ENCODE measurements around the gene PRPF19. TPM values are rescaled to one million over a fixed set of nuclear protein-coding genes. Genes with fewer than 3 reads are reported as not detected.

PRPF19 gene
- total RNA-seq, 1 experiment from 2014 or later, result 204 TPM

- BruUV-seq (replicated peaks), result no TSS peak
- Histone ChIP-seq H3K4me1 (ENCODE audit: insufficient read depth, low read length, poor library complexity, severe bottlenecking) (no peaks in the 10 kb centered on the region), H3K27me3 (replicated peaks; ENCODE audit: insufficient read depth, low read depth, low read length, poor library complexity) (no peaks in the 10 kb centered on the region), H3K27ac (ENCODE audit: low read depth, low read length, poor library complexity, severe bottlenecking) (no peak overlapping the region), H3K9me3 (ENCODE audit: low read depth, low read length, poor library complexity, severe bottlenecking) (no peaks in the 10 kb centered on the region), H3K4me3 (ENCODE audit: low read depth, low read length, poor library complexity, severe bottlenecking) (no peak overlapping the region), H3K36me3 (ENCODE audit: insufficient read depth, low read length, poor library complexity, severe bottlenecking) (no peaks in the 10 kb centered on the region)
- DNase-seq (ENCODE audit: low spot score), result no peak
- CTCF ChIA-PET, result no interaction called here
- no peak for TF ChIP-seq EZH2 (IDR thresholded peaks at IDR 0.05; ENCODE audit: borderline replicate concordance, low read depth, low read length, poor library complexity, severe bottlenecking)
- TF ChIP-seq CTCF (conservative IDR thresholded peaks at IDR 0.05; ENCODE audit: low read depth, low read length), result no peak
- intact Hi-C loops (cut with micrococcal nuclease; ENCODE audit: unreplicated experiment), result no loop called here
- POLR2A ChIA-PET (ENCODE audit: low non-redundant PET), result no interaction called here
Observed at GRCh38 chr11:60942219-60942618, 35.8 kb upstream of the PRPF19 start.

- H3K9me3 ChIP-seq (ENCODE audit: low read depth, low read length, poor library complexity, severe bottlenecking), result no peaks in the 10 kb centered on the region
- no TSS peak for BruUV-seq (replicated peaks)
- intact Hi-C loops (cut with micrococcal nuclease; ENCODE audit: unreplicated experiment), result no loop called here
- no peaks in the 10 kb centered on the region for H3K36me3 ChIP-seq (ENCODE audit: insufficient read depth, low read length, poor library complexity, severe bottlenecking)
- H3K4me3 ChIP-seq (ENCODE audit: low read depth, low read length, poor library complexity, severe bottlenecking), result no peak overlapping the region
- H3K4me1 ChIP-seq (ENCODE audit: insufficient read depth, low read length, poor library complexity, severe bottlenecking), result no peaks in the 10 kb centered on the region
- ChIA-PET POLR2A (ENCODE audit: low non-redundant PET) (no interaction called here), CTCF (no interaction called here)
- H3K27ac ChIP-seq (ENCODE audit: low read depth, low read length, poor library complexity, severe bottlenecking), result no peak overlapping the region
- no peak for DNase-seq (ENCODE audit: low spot score)
- H3K27me3 ChIP-seq (replicated peaks; ENCODE audit: insufficient read depth, low read depth, low read length, poor library complexity), result no peaks in the 10 kb centered on the region
- TF ChIP-seq CTCF (conservative IDR thresholded peaks at IDR 0.05; ENCODE audit: low read depth, low read length), result no peak
- no peak for TF ChIP-seq EZH2 (IDR thresholded peaks at IDR 0.05; ENCODE audit: borderline replicate concordance, low read depth, low read length, poor library complexity, severe bottlenecking)
Observed at GRCh38 chr11:60941371-60942119, 35.2 kb upstream of the PRPF19 start.

- no TSS peak for BruUV-seq (replicated peaks)
- TF ChIP-seq EZH2 (IDR thresholded peaks at IDR 0.05; ENCODE audit: borderline replicate concordance, low read depth, low read length, poor library complexity, severe bottlenecking) (no peak), CTCF (conservative IDR thresholded peaks at IDR 0.05; ENCODE audit: low read depth, low read length) (no peak)
Observed at GRCh38 chr11:60939855-60940254, 33.5 kb upstream of the PRPF19 start.

More at GRCh38 chr11:60939855-60940254, 33.5 kb upstream of the PRPF19 start:
- Histone ChIP-seq H3K27me3 (replicated peaks; ENCODE audit: insufficient read depth, low read depth, low read length, poor library complexity) (no peaks in the 10 kb centered on the region), H3K36me3 (ENCODE audit: insufficient read depth, low read length, poor library complexity, severe bottlenecking) (no peaks in the 10 kb centered on the region), H3K4me1 (ENCODE audit: insufficient read depth, low read length, poor library complexity, severe bottlenecking) (no peaks in the 10 kb centered on the region), H3K27ac (ENCODE audit: low read depth, low read length, poor library complexity, severe bottlenecking) (no peak overlapping the region), H3K9me3 (ENCODE audit: low read depth, low read length, poor library complexity, severe bottlenecking) (no peaks in the 10 kb centered on the region), H3K4me3 (ENCODE audit: low read depth, low read length, poor library complexity, severe bottlenecking) (no peak overlapping the region)
- intact Hi-C loops (cut with micrococcal nuclease; ENCODE audit: unreplicated experiment), result no loop called here
- ChIA-PET POLR2A (ENCODE audit: low non-redundant PET) (interaction anchor here (0.6 kb wide), 1 partner anchor 40 kb away, joined by 8 read pairs; no protein-coding TSS in a partner anchor), CTCF (no interaction called here)
- DNase-seq (ENCODE audit: low spot score), result no peak

All from A673 (cell line).